Activated effector memory CD4-positive, alpha-beta T cell treated with Interleukin-2 at 50 U/mL for 16 hours (primary cell): ENCODE measurements around the gene UTS2R.
"Not testable (repeated sequence)": the region's sequence is repeated elsewhere in the genome, so short reads cannot be mapped to it uniquely, and the experiment has no call there.

Source experiments
- DNase-seq: peaks from one replicate; pipeline ENCODE4 v3.0.0-alpha.2; 2020

The UTS2R gene

DNA sequence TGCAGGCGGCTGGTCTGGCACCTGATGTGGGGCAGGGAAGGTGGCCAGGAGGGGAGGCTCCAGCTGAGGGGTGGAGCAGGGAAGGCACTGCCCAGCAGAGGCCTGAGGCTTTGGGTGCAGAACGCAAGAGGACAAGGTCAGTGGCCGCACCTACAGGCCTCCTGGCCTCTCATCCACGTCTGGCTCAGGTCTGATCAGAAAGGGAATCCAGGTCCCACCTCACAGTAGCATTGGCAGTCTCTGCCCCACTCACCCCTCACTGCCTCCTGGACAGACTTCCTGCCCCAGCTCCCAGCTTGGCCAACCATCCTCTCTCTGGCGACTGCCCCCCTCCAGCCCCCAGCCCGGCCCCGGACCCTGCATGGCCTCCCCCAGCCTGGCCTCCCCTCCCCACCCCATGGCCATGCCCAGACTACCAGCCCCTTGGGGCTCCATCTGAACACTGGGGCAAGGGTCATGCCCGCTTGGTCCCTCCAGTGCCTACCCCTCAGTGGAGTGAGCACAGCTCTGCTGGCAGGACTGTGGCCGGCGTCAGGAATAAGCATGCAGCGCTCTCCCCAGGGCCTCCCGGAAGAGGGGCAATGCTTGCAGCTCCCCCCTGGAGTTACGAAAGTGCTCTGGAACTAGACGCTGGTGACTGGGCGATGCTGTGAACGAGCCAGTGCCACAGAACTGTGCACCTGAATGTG is 4.6 kb downstream of the UTS2R start:
- no peak for DNase-seq

GRCh38 chr17:82377294-82377693 is 5.7 kb downstream of the UTS2R start:
- not testable (repeated sequence) for DNase-seq

DNA sequence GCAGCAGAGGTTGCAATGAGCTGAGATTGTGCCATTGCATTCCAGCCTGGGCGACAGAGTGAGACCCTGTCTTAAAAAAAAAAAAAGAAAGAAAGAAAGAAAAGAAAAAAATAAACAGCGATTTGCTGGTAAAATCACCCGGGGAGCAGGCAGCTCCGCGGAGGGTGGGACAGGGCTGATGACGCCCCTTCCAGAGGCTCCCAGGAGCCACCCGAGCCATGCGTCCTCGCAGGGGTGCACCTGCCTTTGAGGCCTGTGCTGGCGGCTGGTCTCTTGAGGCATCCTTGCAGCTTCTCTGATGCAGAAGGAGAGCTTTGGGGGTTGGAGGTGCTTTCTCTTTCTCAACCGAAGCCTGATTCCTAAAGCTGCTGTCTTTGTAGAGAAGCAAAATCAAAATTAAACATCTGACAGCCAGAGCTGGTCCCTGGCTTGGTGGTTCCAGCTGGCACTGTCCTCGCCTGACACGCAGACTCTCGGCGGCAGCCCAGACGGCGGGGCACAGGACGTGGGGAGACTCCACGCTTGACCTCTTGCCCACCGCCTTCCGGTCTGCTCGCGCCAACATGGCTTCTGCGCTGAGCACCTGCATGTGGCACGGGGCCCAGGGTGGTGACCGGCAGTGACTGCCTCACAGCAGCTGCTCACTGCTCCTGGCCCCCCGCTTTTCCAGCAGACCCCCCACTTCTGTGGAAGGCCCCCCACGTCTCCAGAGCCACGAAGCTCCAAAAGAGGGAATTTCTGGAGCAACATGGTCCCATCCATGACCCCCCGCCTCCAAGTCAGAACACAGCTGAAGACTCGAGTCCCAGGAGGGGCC is 6.6 kb downstream of the UTS2R start:
- DNase-seq, result no peak

DNA sequence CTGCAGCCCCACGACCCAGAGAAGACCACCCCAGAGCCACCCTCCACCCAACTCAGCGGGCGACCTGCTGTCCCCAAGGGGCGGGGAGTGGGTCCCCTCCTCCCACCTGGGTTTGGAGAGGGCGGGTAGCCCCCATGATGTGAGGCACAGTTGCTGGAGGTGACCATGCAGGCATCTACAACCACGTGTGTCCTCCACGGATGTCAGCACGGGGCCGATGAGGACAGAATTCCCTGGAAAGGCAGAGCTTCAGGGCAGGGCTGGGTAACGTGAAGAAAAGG is 7.1 kb downstream of the UTS2R start:
- DNase-seq, result no peak

DNA sequence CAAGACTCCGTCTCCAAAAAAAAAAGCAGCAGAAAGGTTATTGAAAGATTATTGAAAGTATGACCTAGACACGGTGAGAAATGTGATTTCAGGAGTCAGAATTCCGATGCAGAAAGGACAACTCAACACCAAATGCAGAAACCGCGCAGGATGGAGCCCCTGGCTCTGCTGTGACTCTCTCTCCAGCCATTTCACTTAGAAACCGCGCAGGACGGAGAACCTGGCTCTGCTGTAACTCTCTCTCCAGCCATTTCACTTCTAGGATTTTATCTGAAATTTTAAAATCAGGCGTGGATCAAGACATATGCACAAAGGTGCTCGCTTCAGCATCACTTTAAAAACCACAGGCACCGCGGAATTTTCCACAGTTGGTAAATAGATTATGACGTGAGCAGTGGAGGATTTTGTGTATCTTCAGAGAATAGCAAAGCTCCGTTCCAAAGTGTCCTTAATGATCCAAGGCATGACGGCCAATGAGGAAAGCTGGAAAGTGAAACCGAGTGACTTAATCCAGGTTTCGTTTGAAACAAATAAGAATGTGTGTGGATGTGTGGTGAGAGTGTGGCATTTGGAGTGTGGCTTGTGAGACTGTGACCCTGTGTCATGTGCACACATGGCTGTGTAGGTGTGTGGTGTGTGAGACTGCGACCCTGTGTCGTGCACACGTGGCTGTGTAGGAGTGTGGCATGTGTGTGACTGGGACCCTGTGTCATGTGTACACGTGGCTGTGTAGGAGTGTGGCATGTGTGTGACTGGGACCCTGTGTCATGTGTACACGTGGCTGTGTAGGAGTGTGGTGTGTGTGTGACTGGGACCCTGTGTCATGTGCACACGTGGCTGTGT is 9.5 kb downstream of the UTS2R start:
- DNase-seq, result no peak

DNA sequence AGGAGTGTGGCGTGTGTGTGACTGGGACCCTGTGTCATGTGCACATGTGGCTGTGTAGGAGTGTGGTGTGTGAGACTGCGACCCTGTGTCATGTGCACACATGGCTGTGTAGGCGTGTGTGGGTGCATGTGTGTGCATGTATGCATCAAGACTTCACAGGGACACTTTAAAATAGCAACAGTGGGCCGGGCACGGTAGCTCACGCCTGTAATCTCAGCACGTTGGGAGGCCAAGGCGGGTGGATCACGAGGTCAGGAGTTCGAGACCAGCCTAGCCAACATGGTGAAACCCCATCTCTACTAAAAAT is 10.1 kb downstream of the UTS2R start:
- DNase-seq, result not testable (repeated sequence)

GRCh38 chr17:82382220-82382932 is 10.8 kb downstream of the UTS2R start:
- DNase-seq, result not testable (repeated sequence)

DNA sequence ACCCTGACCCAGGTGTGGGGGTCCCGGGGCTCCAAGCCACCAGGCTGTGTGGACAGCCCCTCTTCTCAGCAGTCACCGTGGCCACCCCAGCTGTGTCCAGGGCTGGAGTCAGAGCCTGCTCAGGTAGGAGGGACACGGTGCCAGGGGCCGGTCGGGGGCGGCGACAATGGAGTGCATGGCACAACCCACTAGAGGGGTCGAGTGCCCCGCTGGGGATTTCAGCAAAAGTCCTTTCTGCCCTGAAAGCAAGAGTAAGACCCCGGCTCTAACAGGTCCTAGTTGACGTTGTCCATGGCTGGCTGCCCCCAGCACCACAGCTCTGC is 11.3 kb downstream of the UTS2R start:
- no peak for DNase-seq

DNA sequence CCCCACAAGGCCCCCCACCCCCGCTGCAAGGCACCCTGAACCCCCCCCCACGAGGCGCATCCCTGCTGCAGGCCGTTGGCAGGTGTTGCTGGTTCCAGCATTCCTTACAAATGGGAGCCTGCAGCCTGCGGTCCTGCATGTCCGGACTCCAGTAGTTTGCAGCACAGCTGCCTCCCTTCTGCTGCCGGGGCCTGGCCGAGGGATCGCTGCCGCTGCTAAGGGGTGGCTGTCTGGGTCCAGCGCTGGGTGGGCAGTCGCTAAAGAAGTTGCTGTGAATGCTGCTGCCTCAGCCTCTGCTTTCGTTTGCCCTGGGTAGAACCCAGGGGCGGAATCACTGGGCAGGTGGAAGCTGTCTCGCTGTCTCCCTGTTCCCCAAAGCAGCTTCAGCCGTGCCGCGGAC is 11.8 kb downstream of the UTS2R start:
- DNase-seq, result no peak

DNA sequence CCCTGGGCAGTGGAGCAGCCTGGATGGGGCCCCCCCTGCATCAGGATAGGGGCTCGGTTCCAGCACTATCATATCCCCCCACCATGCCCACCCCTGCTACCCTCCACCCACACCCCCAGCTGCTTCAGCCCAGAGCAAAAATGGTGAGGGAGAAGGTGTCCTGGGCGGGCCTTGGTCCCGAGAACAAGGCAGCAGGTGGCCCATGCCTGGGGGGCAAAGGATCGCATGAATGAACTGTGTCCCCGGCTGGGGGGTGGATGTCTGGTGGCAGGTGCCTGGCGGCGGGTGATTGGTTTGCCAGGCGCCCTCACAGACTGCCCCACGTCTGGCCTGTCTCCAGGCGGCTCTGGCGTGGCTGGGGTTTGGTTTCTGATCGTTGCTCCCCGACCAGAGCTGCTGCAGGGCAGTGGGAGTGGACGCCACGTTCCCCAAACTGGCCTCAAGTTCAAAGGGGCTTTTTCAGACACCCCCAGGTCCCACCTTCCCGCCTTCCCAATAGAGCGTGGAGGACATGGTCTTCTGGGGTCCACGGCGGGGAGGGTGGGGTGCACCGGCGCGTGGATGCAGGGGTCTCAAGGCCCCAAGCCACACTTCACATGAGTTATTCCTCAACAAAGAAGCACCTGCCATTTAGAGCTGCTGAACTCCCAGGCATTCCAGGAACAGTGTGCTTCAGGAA is 12.6 kb downstream of the UTS2R start:
- DNase-seq, result no peak

DNA sequence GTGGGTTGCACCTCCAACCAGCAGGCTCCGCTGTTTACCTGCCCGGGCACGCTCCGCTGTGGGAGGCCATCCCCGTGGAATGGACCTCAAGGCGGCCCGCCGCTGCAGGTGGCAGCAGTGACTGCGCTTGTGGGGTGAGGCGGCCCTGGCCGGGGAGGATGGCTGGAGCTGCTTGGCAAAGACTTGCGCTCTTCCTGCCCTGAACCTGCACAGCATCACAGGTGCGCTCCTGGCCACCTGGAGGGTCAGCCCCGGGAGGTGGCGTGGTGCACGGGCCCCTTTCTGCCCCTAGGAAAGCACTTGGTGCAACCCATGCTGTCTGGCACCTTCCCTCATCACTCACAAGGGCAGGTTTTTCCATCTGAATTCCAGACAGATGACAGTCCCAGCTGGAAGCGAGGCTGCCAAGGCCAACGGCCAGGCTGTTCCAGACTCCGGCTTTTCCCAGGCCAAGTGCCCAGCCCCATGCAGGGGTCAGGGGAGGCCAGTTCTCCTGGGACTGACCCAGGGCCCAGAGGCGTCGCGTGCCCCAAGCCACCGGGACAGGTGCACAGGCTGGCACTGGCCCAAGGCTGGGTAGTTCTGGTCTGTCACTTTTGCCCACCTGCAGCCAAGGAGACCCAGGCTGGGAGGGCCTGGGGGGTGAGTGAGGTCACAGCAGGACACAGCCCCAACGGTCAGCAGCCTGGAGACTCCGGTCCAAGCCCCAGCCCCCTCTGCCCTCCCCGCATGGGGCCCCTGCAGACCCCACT is 13.3 kb downstream of the UTS2R start:
- DNase-seq, result no peak

- no peak for DNase-seq
Observed at GRCh38 chr17:82385559-82386254, 14.1 kb downstream of the UTS2R start.

GRCh38 chr17:82386255-82386831 is 14.8 kb downstream of the UTS2R start:
- DNase-seq, result no peak

DNA sequence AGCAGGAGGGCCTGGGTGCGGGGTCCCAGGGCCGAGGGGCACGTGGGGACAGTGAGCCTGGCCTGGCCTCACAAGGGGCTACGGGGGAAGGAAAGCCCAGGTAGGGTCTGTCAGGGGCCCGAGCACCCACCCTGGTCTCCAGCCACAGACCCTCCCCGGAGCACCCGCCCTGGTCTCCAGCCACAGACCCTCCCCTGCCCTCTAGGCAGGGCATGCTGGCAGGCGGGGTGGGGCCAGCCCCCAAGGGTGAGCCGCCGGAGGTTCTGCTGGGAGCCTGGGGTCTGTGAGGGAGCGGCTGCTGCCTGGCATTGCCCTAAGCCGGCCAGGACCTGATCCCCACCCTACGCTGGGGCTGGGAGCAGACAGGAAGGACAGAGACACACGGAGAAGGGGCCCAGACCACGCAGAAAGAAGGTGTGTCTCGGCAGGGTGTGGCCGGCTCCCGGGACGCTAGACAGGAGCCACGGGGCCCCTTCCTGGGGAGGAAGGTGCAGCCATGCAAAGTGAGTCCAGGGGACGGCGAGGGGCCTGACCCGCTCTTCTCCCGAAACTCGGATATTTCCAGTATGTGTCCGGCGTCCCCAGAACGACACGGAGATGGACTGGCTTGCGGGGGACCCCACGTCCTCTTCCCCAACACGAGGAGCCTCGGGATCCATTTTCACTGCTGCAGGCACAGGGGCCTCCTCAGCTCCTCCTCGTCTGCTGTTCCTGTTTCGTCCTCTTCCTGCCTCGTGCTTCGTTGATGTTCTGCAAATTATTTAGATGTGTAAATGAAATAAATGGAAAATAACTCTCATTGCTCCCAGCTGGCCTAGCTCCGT is 15.5 kb downstream of the UTS2R start:
- DNase-seq, result no peak

DNA sequence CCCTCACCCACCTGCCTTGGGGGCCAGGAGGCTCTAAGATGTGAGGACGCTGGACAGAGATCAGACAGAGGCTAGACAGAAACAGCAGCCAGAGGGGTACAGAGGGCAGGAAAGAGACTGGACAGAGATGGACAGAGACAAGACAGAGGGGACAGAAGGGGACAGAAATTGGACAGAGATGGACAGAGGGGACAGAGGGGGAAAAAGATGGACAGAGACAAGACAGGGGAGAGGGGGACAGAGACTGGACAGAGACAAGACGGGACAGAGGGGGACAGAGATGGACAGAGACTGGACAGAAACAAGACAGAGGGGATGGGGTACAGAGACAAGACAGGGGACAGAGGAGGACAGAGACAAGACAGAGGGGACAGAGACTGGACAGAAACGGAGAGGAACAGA is 16.1 kb downstream of the UTS2R start:
- no peak for DNase-seq

GRCh38 chr17:82388223-82388921 is 16.8 kb downstream of the UTS2R start:
- no peak for DNase-seq

- no peak for DNase-seq
Observed at GRCh38 chr17:82388922-82389283, 17.3 kb downstream of the UTS2R start.

DNA sequence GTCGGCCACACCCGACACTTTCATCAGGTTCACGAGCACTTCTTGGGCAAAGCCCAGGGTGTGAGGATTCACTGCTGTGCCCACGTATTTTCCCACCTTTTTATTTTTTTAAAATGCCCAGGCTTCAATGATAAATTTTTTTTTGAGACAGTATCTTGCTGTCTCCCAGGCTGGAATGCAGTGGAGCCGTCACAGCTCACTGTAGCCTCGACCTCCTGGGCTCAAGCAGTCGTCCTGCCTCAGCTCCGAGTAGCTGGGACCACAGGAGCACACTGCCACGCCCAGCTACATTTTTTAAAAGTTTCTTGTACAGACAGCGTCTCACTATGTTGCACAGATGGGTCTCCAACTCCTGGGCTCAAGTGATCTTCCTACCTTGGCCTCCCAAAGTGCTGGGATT is 17.8 kb downstream of the UTS2R start:
- no peak for DNase-seq

GRCh38 chr17:82390015-82390859 is 18.7 kb downstream of the UTS2R start:
- DNase-seq, result no peak
